Activated gamma-delta T cell treated with Interleukin-2 at 50 U/mL for 16 hours (primary cell): Measurements from ENCODE around the gene NTM.

ENCODE experiments used
- DNase-seq: peaks from one replicate; pipeline ENCODE4 v3.0.0-alpha.2; 2020

The NTM gene

DNA sequence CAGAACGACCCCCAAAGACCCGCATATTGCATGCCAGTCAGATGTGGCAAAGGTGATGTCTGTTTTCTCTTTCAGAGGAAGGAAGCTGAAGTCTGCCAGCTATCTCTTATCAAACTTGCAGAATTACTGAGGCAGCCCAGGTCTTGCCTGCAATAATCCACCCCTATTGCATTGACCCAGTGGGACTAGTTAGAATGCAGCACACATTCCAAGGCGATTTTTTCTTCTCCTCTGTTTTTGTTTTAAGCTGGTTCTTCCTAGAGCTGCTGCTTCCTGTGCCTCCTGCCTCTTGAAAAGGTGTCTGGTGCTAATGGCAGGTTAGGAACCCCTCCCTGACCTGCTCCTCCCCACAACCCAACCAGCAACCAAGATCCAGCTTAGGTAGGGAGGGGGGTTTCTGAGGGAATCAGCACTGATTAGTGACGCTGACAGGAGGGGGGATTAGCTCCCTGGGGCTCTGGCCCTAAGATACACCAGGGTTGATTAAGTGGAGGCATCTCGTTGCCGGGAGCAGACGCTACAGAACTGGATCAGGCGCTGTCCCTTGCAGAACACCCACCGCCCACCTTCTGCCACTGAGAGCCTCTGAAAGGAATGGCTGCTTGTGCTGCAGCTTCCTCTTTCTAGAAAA, 2.8 kb downstream of the NTM start:
- no peak for DNase-seq

DNA sequence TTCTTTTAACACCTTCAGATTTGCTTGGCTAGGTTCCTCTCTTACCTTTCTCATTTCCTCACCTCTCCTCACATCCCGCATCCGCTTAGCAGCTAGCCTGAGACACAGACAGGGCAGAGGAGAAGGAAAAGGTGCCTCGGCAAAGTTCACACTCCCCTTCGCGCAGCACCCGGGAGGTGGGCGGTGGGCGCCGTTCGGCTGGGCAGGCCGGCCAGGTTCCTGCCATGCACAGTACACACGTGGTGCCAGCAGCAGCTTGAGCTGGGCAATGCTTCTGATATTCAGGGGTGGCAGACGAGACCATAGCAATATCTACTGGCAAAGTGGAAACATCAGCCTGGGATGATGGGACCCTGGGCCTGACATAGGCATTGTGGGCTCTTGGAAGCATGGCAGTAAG, 3.3 kb downstream of the NTM start:
- no peak for DNase-seq

DNA sequence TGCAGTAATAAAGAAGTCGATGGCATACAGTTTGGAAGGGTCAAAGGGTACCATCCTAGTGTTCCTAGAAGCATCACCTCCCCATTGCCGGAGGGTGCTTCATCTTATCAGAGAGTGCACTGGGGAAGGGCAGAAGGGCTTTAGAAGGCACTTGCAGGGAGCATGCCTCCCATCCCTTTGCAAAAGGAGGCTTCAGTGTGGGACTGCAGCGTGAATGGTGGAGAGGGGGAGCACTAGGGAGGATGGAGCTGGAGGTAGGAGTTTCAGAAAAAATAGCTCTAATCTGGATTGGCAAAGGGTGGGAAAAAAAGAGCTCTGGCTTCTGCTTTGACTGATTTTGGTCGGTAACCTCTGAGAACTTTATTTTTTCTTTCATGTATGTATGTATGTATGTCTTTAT, 5.0 kb downstream of the NTM start:
- no peak for DNase-seq

DNA sequence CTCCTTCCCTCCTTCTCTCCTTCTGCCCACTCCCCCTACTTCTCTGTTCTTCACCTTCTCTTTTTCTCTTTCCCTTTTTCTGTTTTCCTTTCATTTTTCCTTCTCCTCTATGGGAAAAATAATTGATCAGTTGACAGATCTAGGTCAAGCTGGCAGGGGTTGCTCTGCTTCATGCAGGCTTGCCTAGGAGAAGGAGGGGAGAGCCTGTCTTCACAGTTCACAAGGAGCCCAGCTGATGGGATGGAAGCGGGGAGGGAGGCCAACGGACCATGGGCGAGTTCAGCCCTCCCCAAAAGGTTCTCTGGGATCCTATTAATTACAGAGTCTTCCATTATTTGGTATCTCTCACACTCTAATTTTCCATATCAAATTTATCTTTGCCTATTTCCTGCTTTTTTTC, 5.5 kb downstream of the NTM start:
- no peak for DNase-seq

DNA sequence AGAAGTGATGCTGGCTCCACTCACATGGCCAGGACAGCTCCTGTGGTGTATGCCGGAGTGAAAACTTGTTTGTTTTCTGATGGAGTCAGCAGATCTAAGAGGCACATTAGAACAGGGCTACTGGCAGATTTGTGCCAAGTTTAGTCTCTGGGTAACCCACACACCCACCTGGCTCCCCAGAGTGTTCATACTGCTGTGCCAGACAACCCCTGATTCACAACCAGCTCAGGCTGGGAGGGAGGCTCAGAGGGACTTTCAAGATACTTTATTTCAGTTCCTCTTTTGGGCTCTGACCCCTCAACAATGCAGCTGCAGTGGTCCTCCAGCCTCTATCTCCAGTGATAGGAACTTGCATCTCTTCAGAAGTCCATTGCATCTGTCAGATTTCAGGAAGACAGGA, 8.5 kb downstream of the NTM start:
- DNase-seq, result no peak

DNA sequence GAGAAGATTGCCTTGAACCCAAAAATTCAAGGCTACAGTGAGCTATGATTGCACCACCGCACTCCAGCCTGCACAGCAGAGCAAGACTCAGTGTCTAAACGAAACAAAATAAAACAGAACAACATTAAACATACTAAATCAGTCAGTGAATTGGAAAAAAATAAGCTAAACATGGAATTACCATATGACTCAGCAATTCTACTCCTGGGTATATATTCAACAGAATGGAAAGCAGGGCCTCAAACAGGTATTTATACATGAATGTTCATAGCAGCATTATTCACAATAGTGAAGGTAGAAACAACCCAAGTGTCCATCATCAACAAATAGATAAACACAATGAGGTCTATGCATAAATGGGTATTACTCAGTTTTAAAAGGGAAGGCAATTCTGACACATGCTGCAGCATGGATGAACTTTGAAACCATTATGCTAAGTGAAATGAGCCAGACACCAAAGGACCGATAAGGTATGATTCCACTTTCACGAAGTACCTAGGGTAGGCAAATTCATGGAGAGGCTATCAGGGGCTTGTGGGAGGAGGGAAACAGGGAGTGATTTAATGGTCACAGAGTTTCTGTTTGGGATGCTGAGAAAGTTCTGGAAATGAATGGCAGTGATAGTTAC, 15.5 kb downstream of the NTM start:
- no peak for DNase-seq

DNA sequence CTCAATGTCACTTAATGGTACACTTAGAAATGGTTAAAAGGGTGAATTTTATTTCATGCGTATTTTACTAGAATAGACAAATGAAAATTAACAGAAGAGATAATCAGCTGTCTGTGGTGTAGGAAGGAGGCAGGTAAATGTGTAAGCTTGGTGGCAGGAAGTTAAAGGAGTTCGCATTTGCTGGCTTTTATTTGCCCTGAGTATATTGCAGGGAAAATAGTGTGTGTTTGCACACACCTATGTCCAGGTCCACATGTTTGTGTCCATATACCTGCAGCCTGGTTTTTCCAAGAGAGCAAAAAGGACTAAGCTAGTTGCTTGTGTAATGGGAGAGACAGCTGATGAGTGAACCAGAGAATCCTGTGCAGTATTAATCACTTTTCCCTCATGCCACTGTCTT, 16.0 kb downstream of the NTM start:
- DNase-seq, result no peak

DNA sequence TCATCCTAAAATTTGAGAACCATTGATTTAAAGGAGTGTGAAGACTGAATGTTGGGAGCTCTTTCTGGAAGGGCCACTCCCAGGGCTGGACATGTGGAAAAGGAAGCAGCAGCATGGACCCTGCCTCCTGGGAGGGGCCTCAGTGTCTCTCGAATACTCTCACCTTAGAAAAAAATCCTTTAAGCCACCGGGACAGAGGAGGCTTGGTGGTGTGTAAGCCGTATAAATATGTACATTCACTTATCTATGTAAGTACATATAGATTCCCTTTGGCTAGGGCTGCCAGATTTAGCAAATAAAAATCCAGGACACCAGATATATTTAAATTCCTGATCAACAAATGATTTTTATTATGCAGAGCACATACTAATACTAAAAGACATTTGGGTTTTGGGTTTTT, 17.6 kb downstream of the NTM start:
- no peak for DNase-seq

DNA sequence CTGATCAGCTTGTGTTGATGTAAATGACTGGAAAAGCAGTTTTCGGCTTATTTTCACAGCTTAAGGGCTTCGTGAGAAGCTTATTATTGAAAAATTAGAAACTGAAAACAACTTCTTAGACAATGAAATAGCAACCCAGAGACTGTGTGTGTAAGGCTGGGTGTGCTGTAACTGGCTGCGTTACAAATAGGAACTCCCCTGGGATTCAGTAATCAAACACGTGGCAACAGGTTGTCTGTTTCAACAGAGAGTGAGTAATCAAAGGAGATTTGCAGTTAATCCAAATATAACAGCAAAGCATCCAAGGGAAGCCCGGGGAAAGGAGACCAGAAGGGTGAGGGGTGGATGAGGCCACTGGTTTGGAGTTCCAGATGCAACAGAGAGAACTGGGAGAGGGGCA, 19.2 kb downstream of the NTM start:
- no peak for DNase-seq

DNA sequence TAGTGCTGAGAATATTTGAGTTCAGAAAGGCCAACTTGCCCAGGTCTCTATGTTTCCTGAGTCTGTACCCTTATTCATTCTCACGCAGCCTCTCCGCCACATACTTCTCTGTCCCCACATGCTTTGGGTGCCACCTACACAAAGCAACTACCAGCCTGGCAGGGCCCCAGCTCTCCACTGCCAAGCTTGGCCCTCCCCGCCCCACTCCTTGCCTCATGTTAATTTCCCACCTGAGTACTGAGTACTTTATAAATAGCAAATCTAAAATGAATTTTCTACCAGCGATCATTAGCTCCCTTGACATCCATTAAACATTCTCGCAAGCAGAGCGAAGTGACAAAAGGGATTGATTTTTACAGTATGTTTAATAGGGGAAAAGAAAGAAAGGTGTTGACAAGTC, 20.8 kb downstream of the NTM start:
- DNase-seq, result no peak

DNA sequence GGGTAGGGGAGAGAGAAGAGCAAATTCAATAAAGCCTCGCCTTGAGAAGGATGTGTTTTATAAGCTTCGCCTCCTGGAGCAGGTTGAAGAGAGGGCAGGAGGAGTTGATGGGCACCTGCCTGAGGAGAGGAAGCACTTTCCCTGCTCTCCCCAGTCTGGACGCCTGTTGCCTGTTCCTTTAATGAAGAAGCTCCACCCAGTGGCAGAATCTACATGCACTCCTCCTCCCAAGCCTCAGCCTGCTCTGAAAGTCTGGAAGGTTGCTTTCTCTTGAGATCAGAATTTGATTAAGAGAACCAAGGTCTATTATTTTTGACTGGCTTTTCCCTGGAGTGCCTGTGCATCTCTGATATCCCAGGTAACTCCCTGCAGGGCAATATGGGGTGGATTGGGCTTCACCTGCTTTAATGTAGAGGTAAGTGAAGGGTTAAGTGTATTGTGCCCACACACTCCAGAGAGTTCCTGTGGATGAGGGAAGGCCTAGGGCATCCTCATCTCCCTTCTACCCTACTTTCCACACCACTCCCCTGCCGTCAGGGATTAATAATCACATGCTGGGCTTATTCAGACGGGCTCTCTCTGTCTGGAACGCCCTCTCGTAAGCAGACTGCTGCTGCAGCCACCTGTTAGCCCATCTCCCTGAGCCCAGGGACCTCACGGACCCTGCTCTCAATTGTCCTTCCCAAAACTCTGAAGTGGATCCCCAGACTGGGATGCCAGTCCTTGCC, 22.3 kb downstream of the NTM start:
- DNase-seq, result no peak

DNA sequence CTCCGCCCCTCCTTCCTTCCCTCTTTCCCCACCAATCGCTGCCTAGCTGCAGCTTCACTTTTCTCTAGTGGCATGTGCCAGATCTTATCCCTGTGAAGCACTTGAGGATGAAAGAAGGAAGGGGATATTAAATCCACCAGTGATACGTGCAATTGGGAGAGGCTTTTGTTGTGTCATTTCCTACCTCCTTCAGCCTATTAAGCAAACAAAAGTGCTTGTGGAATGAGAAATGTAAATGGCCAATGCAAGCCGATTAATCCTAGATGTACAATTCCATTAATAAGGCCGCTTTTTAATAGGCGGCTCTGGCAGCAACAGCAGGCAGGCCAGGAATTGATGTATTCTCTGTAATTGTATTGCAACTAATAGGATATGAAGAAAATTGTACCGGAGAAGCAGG, 23.3 kb downstream of the NTM start:
- no peak for DNase-seq

DNA sequence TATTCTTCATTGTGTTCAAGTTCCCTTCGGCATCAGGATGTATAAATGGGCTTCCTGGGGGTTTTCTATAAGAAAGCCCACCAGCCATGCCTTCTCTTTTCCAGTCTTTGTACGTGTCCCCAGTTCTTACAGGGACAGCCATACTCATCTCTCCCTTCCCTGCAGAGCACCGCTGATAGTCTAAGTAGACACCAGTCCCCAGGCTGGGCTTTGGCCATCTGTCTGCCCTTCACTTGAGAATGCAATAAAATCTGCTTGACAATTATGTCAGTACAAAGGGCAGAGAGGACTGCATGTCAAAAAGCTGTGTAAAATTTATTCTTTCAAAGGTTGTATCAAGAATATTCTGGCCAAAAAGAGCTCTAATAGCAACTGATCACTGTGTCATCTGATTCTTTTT, 27.3 kb downstream of the NTM start:
- no peak for DNase-seq

DNA sequence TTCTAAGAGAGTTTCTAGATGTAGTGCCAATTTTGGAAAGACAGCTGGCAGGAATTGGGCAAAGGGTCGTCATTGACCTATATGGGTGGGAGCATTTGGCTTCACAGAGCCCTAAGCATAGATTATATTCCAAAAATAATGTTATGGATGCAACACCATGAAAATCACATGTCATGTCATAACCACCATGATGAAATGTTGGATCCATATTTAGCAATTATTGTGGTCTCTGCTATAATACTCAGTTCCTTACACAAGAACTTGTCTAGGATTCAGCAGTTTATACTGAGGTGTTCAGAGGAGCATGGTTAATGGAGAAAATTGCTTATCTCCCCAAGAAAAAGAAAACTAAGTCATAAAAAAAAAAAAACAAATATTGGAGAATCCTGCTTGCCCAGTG, 31.6 kb downstream of the NTM start:
- no peak for DNase-seq

DNA sequence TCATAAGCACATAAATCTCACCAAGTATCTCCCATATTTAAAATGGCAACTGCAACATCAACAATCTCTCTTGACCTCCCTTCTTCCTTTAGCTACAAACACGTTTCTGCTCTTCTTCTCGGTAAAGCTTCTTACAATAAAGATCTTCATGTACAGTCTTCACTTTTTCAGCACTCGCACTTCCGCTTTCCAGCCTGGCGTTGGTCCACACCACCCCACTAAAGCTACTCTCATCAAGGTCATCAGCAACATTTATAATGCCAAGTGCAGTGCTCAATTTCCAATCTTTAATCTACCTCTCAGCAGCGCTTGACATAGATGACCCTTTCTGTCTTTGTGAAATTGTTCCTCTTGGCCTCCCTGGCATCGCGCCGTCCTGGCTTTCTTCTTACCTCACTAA, 33.6 kb downstream of the NTM start:
- DNase-seq, result no peak

DNA sequence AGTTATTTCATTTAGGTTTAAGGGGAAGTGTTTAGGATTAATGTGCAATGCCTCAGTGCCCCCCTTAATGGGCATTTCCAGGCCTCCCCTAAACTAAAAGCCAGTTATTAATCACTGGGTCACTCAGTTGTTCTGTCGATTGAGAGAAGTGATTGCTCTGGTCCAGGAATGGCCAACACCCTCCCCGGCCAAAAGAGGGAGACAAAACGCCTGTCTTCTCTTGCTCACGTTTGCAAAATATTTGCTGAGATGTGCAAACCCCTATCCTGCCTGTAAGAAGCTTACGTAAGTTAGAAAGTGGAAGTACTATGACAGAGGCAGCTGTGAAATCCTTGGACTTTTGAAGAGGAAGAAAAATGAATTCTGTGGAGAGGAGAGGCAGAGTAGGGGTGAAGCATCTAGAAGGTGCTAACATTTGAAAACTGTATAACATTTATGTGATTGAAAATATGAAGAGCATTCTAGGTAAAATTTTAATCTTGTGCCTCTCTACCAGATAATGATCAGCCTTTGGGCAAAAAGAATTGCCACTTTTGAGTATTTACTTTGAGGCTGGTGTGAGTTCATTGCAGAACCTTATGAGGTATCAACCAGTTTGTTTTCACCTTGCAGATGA, 37.7 kb downstream of the NTM start:
- DNase-seq, result no peak

DNA sequence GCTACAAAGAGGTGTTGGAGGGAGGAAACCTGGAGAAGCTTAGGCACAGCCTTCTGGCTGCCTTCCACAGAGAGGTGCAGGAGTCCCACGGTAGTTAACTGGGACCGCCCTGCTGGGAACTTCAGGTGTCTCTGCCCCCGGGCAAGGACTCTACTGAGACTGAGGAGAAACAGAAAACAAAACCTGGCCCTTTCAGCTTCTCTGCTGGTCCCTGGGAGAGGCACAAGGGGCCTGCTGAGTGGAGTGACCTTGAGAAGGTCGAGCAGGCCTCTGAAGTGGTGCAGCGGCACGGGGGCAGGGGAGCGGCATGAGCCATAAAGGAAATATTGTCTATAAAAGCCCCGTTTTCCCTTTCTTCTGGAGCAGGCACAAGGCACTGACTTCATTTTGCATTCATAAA, 38.9 kb downstream of the NTM start:
- no peak for DNase-seq

DNA sequence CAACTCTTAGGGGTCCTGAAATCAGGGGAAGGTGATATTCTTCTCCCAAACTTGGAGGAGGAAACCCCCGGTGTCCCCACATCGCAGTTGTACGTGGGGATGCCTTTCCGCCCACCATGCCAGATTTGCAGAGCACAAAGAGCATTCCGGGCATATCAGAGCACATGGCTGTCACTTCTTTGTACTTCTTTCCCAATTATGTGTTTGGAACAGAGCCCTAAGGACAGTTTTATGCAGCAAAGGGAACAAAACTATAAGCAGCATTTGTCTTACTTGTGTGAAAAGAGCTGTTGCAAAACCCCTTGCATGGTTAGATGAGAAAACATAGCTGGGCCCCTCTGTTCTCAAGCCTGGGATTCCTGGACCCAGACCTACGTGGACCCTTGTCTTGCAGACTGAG, 41.2 kb downstream of the NTM start:
- no peak for DNase-seq

DNA sequence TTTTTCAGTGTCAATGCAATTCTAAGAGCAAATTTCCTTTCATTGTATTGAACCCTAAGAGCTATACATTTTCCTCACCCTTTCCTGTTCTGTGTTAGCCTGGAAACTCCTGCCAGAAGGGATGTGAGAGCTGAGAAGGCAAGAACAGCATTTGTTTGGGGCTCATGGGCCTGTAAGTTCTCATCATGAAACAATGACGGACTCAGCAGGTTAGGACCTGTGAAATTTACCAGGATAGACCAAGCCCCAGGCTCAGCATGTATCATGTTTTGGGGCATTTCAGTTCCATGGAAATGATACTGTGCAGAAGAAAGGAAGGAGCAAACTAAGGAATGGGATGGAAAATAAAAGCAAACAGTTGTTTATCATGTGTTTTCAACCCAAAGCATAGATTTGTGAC, 41.6 kb downstream of the NTM start:
- DNase-seq, result no peak

DNA sequence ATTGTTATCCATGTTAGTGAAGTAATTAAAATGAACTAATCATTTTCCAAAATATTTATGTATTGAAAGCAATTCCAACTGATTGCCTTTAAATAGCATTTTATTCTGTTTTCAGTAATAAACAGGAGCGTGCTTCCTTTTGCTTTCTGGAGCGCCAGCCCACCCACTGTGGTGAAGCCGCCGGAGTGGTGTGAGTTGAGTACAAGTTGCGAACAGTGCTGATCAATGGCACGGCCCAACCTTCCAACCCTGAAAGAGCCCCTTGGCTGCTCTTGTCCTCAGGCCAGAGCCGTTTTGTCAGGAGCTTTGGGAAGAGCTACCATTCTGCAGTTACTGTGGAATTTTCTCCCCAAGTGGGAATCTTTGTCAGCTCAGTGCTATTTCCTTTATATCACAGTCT, 42.8 kb downstream of the NTM start:
- no peak for DNase-seq

DNA sequence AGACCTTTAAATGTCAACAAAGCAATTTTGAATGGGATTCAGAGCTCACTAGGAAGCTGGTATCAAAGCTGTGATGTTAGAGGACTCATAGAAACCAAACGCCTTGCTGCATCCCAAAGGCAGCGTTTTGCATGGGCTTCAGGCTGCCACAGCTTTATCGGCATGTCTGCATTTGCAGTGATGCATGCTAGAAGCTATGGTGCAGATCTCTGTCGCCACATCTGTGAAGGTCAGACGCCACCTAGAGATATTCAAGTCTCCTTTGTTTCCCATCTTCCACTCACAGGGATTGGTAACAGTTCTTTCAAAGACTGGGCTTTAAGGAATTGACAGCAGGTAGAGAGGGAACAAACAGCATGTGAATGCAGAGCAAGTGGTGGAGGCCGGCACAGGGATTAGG, 47.8 kb downstream of the NTM start:
- DNase-seq, result no peak

DNA sequence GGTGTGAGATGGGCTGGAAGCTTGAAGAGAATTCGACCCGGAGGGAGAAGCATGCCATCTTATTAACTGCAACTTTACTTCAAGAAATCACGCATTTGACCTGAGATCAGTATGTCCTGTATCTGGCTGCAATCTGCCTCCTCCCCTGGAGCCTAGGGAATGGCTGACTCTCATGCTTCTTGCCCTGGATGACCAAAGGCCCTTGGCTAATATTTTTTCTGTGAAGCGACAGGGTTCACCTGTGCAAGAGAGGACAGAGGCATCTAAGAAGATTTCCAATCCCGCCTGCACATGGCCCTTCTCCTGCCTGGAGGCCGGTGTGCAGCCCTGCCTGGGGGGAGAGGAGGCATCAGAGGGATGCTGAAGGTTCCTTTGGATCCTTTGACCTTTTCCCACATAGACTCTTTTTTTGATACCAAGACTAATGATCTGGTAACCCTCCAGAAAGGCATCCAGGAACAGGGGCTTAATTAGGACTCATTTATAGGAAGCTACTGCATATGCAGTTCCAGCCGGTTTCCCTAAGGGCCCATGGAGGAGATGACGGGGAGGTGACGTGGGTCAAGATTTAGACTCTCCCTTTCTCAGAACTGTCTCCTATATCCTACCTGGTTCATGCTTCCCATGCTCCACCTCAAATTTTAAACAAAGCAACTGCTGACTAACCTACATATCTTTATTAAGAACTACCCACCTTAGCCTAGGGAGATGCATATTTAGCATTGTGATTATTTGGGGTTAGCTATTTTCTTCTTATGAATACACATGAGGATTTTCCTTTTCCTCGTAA, 50.8 kb downstream of the NTM start:
- no peak for DNase-seq

DNA sequence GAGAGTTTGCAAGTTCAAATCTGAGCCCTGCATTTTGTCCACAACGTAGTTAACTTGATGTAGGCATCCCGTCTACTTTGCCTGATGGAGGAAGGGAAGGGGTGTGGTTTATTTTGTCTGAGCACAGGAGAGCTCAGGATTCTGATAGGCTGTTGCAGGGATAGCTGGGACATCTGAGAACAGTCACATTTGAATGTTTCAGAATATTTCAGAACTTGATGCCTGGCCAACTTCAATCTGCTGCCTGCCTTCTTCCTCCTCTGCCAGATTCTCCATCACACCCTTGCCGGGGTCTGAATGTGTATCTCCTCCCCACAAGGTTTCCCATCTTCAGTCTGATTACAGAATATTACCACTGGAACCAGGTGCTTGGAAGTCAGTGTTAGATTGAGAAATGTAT, 51.6 kb downstream of the NTM start:
- no peak for DNase-seq

DNA sequence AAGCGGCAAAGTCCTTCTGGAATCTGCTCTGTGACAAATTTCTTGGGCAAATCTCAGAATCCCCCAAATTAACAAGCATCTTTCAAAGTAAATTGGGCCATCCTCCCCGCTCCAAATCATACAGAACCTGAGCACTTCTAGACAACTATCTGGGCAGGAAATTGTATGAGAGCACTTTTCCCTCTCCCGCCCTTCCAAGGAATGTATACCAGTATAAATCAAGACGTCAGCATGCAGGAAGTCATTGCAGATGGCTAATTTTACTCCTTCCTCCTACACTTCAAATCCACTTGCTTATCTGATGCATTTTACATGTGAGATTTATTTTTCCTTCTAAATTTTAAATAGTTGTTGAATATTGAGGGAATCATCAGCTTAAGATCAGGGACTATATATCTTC, 52.1 kb downstream of the NTM start:
- DNase-seq, result no peak
